GM21447 (cell line): ENCODE measurements around the gene MOCOS.
"Not testable (repeated sequence)": the region's sequence is repeated elsewhere in the genome, so short reads cannot be mapped to it uniquely, and the experiment has no call there.

Experiments
- ATAC-seq: cut with Tn5 transposase; IDR thresholded peaks from one replicate; pipeline ENCODE4 v1.9.1; 2021; ENCODE audit not compliant: unreplicated experiment

The MOCOS gene

GRCh38 chr18:36197511-36198166, 10.3 kb downstream of the MOCOS start:
- no peak for ATAC-seq

- no peak for ATAC-seq
Measured at GRCh38 chr18:36199691-36200295, 12.5 kb downstream of the MOCOS start.

GRCh38 chr18:36200354-36200771, 13.1 kb downstream of the MOCOS start:
- no peak for ATAC-seq

- no peak for ATAC-seq
Measured at GRCh38 chr18:36201765-36202164, 14.5 kb downstream of the MOCOS start.

- no peak for ATAC-seq
Measured at GRCh38 chr18:36203360-36203895, 16.1 kb downstream of the MOCOS start.

GRCh38 chr18:36205166-36205565, 17.9 kb downstream of the MOCOS start:
- no peak for ATAC-seq

GRCh38 chr18:36207303-36207702, 20.0 kb downstream of the MOCOS start:
- no peak for ATAC-seq

GRCh38 chr18:36207969-36208368, 20.7 kb downstream of the MOCOS start:
- not testable (repeated sequence) for ATAC-seq

GRCh38 chr18:36211612-36212065, 24.3 kb downstream of the MOCOS start:
- no peak for ATAC-seq

- no peak for ATAC-seq
Measured at GRCh38 chr18:36212301-36213171, 25.2 kb downstream of the MOCOS start.

GRCh38 chr18:36214811-36215210, 27.5 kb downstream of the MOCOS start:
- ATAC-seq = no peak

GRCh38 chr18:36215577-36215976, 28.3 kb downstream of the MOCOS start:
- no peak for ATAC-seq

- ATAC-seq = no peak
Measured at GRCh38 chr18:36217348-36217747, 30.1 kb downstream of the MOCOS start.

GRCh38 chr18:36229188-36229587, 41.9 kb downstream of the MOCOS start:
- ATAC-seq = no peak

- not testable (repeated sequence) for ATAC-seq
Measured at GRCh38 chr18:36240510-36240909, 53.2 kb downstream of the MOCOS start.

- no peak for ATAC-seq
Measured at GRCh38 chr18:36241831-36242230, 54.5 kb downstream of the MOCOS start.

GRCh38 chr18:36247036-36247435, 59.7 kb downstream of the MOCOS start:
- ATAC-seq = no peak

- no peak for ATAC-seq
Measured at GRCh38 chr18:36249392-36249791, 62.1 kb downstream of the MOCOS start.

- ATAC-seq = no peak
Measured at GRCh38 chr18:36250827-36251226, 63.5 kb downstream of the MOCOS start.

GRCh38 chr18:36255072-36255698, 67.9 kb downstream of the MOCOS start:
- no peak for ATAC-seq

GRCh38 chr18:36256094-36256493, 68.8 kb downstream of the MOCOS start:
- ATAC-seq = no peak
